GM11168 (cell line): ENCODE results near the gene FAM131A.

Experiments
- in situ Hi-C: fragments of 300-500 bp; cut with MboI; formaldehyde crosslinking; loops from one replicate; pipeline ENCODE4 v1.12.0; 2022; ENCODE audit warnings: low sequenced_read_pairs; ENCODE audit not compliant: unreplicated experiment

The FAM131A gene

GRCh38 chr3:184387174-184387714, 49.8 kb downstream of the FAM131A start:
- in situ Hi-C loops, result no loop called here

GRCh38 chr3:184388164-184388935, 51.0 kb downstream of the FAM131A start:
- in situ Hi-C loops, result no loop called here

- in situ Hi-C loops, result no loop called here
These were observed 51.5 kb downstream of the FAM131A start for GRCh38 chr3:184388936-184389230.

DNA sequence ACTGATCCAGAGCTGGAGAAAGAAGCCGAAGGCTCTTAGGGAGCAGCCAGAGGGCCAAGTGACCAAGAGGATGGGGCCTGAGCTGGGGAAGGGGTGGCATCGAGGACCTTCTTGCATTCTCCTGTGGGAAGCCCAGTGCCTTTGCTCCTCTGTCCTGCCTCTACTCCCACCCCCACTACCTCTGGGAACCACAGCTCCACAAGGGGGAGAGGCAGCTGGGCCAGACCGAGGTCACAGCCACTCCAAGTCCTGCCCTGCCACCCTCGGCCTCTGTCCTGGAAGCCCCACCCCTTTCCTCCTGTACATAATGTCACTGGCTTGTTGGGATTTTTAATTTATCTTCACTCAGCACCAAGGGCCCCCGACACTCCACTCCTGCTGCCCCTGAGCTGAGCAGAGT, 52.0 kb downstream of the FAM131A start:
- in situ Hi-C loops, result no loop called here

- in situ Hi-C loops, result no loop called here
These were observed 52.6 kb downstream of the FAM131A start for GRCh38 chr3:184389935-184390528.

DNA sequence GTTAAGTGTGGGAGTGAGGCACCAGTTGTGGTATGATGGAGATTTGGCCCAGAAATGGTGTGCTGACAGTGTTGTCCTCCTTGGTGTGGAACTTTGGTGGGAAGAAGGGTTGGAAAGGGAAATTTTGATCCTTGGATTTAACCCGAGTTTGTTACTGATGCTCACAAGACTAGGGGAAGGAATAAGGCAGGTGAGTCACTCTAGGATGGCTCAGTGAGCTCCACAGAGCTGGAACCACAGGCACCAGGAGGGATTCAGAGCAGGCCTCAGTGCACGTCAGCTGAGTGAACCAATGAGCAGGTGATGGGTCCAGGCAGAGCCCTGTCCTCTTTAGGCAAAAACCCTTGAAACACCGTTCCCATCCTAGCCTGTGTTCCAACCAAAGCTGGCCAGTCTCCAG, 53.9 kb downstream of the FAM131A start:
- in situ Hi-C loops, result no loop called here

- in situ Hi-C loops, result no loop called here
These were observed 57.9 kb downstream of the FAM131A start for GRCh38 chr3:184395320-184395660.
